ENCODE data around the gene KCNS3.

The KCNS3 gene

DNA sequence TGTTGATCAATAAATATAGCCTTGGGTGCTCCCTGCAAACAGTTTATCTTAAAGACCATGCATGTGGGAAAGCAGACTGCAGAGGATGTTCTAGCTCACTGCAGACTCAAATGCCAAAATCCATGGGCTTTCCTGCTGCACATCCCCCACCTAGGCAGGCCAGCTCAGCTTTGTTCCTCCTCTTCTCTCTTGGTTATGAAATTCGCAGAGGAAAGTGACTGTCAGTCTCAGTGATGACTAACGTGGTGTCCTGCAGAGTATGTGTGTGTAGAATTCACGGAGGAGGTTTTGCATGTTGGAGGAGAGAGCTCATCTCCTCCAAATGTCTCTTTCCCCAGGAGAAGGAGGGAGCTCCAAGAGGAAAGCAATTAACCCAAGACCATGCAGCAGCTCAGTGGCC lies 21.4 kb upstream of the KCNS3 start:
- no peak for DNase-seq (ENCODE audit: insufficient read length, low spot score)
- FAIRE-seq: peak; percentile 60
- TF ChIP-seq POLR2A (IDR thresholded peaks at IDR 0.05; ENCODE audit: low read depth, low read length): no peak

DNA sequence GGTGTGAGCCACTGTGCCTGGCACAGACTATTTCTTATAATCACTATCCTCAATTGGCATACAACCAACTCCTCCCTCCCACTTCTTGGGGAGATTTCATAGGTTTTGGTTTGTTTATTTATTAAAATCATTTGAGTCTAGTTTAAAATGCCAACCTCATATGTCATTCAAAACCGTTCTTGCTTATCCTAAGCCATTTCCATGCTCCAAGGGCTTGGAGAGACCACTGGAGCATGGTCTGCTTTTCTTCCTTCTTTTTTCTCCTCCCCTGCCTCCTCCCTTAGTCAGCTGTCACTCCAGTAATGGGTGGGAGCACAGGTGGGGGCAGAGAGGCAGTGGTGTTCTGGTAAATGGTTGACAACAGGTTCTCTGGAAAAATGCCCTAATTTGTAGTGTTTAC lies 20.4 kb upstream of the KCNS3 start:
- no peak for DNase-seq (ENCODE audit: insufficient read length, low spot score)
- FAIRE-seq: no peak
- no peak for TF ChIP-seq POLR2A (IDR thresholded peaks at IDR 0.05; ENCODE audit: low read depth, low read length)

DNA sequence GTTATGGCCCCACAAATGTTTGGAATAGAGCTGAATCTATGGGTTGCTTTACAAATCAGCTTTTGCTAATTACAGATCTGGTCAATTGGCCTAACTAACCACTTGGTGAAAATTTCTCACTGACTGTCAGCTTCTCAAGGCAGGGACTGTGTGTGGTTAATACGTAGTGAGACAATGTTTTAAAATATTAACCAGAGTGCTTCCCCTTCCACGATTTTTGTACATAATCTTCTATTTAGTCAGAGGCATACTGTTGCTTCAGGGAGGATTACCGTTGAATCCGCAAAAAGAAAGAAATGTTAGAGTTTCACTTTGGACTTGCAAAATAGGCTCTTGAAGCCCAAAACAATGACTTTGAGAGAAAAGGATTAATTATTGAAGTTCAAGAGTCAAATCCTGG lies 14.9 kb upstream of the KCNS3 start:
- DNase-seq (ENCODE audit: insufficient read length, low spot score) (no peak), FAIRE-seq (no peak)
- no peak for TF ChIP-seq POLR2A (IDR thresholded peaks at IDR 0.05; ENCODE audit: low read depth, low read length)

DNA sequence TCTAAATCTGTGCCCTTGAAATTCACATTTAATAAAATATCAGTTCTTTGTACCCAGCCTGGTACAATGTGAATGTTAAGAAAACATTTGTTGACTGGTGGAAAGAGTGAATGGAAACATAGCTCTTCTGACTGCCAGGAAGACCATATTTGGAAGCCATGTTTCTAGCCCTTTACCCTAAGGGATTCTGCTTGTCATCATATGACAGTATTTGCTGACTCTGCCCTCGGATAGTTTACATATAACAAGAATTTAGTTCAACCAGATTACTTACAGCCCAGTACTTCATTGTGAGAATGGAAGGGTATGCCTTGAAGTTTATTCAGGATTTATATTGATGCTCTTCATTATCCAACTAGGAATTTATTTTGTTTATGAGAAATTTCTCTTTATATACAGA lies 13.8 kb upstream of the KCNS3 start:
- DNase-seq (ENCODE audit: insufficient read length, low spot score): no peak
- TF ChIP-seq POLR2A (IDR thresholded peaks at IDR 0.05; ENCODE audit: low read depth, low read length): no peak
- no peak for FAIRE-seq

- DNase-seq (ENCODE audit: insufficient read length, low spot score): no peak
- no peak for FAIRE-seq
- no peak for TF ChIP-seq POLR2A (IDR thresholded peaks at IDR 0.05; ENCODE audit: low read depth, low read length)
Observed at GRCh38 chr2:17867133-17867532, 11.3 kb upstream of the KCNS3 start.

- no peak for TF ChIP-seq POLR2A (IDR thresholded peaks at IDR 0.05; ENCODE audit: low read depth, low read length)
- DNase-seq (ENCODE audit: insufficient read length, low spot score) (peak; percentile 79), FAIRE-seq (peak; percentile 83)
Observed at GRCh38 chr2:17869128-17869527, 9.3 kb upstream of the KCNS3 start.

DNA sequence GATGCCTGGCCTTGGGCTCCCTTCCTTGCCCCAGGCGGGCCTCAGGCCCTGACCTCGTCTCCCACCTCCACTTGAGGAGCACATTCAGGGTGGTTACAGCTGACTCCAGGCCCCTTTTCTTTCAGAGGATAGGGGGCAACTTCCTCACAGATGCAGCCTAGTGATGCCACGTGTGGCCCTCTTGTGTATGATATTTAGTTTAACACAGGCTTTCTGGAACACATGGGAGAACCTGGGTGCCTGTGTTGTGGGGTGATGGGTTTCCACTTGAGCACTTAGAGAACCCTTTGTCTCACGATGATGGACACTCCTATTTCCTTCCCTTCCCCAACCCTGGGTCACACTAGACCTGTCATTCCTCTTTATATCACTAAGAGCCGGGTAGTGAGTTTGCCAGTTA lies 6.8 kb upstream of the KCNS3 start:
- no peak for TF ChIP-seq POLR2A (IDR thresholded peaks at IDR 0.05; ENCODE audit: low read depth, low read length)
- DNase-seq (ENCODE audit: insufficient read length, low spot score): no peak
- FAIRE-seq: no peak

- FAIRE-seq: no peak
- TF ChIP-seq POLR2A (IDR thresholded peaks at IDR 0.05; ENCODE audit: low read depth, low read length): no peak
- no peak for DNase-seq (ENCODE audit: insufficient read length, low spot score)
Observed at GRCh38 chr2:17873021-17873420, 5.4 kb upstream of the KCNS3 start.

DNA sequence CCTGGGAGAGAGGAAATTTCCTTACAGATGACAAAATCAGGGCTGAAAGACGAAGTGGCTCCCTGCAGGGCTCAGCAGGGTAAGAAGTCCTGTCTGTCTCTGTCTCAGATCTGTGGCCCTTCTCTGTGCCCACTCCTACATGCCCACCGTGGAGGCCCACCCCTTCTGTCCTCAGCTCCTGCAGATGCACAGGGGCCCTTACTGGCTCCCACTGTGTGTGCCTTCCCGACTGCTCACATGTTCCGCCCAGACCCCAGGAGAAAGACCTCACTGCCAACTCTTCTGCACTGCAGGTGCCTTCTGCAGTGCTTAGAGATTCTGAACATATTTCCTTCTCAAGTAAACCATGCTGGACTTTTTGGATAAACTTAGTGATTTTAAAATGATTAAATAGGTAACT lies 1.9 kb upstream of the KCNS3 start:
- TF ChIP-seq POLR2A (IDR thresholded peaks at IDR 0.05; ENCODE audit: low read depth, low read length): no peak
- FAIRE-seq: no peak
- DNase-seq (ENCODE audit: insufficient read length, low spot score): no peak

GRCh38 chr2:17877811-17878280 lies 621 bp upstream of the KCNS3 start:
- no peak for DNase-seq (ENCODE audit: insufficient read length, low spot score)
- no peak for TF ChIP-seq POLR2A (IDR thresholded peaks at IDR 0.05; ENCODE audit: low read depth, low read length)
- FAIRE-seq: no peak

DNA sequence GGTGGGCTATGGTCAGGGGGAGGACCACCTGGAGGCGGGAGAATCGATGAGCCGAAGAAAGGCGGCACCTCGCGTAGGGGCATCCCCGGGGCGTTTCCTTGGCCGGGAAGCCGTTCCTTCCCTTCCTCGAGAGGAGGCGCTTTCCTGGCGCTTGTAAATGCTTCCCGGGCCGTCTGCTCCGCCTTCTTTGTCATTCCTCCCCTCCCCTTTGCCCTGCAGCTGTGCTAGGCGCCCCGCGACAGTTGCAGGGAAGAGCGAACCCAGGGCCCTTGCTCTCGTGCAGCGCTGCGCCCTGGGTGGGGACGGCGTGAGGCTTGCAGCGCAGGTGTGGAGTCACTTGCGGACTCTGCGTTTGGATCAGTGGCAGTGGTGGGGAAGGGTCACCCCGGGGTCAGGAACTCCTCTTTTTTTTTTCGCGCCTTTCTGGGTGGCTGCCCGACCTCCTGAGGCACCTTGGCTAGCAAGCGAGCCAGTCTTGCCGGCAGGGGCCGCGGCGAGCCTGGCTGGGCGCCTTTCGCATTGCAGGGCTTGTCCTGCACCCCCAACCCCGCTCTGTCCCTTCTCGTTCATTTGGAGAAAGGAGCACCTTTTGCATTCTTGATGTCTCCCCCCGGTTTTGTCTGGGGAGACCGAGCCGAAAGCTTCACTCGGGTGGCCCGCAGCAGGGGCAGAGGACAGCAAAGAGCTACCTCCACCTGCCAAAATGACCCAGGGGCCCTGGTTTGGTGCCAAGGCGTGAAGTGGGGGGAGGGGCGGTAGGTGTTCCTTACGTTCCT lies 858 bp downstream of the KCNS3 start:
- FAIRE-seq (no peak), DNase-seq (ENCODE audit: insufficient read length, low spot score) (peak; percentile 73)
- no peak for TF ChIP-seq POLR2A (IDR thresholded peaks at IDR 0.05; ENCODE audit: low read depth, low read length)

DNA sequence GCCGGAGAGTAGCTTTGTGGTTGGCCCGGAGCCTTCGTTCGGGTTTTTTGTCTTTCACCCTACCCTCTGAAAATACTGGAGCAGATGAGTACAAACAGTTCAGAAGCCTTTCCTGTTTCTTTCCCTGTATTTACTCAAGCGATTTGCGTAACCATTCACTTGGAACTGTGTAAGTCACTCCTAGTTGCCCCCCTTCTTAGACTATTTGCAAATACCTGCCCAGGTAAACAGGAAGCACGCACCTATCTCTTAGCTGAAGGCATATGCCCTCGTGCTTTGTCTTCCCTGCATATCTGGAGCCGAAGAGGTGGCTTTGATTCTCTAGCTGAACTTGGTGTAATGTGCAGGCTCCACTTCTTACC lies 1.4 kb downstream of the KCNS3 start:
- FAIRE-seq (no peak), DNase-seq (ENCODE audit: insufficient read length, low spot score) (no peak)
- no peak for TF ChIP-seq POLR2A (IDR thresholded peaks at IDR 0.05; ENCODE audit: low read depth, low read length)

GRCh38 chr2:17892770-17893534 lies 14.5 kb downstream of the KCNS3 start:
- no peak for FAIRE-seq
- no peak for TF ChIP-seq POLR2A (IDR thresholded peaks at IDR 0.05; ENCODE audit: low read depth, low read length)
- DNase-seq (ENCODE audit: insufficient read length, low spot score): no peak

DNA sequence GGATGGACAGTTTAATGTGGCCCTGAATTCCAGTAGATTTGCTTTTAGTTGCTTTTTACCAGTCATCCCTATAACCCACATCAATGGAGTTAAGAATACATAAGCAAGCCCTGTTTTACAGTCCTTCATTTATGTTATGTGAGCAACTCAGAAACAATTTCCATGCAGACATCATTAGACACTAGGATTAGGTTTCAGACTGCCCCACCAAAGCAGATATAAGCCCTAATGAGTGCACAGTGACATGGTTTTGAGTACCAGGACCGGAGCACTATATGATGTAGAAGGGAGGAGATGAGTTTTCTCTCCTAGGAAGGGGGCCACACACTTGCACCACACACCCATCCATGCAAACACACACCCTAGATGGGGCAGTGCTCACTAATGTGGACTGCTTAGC lies 15.5 kb downstream of the KCNS3 start:
- TF ChIP-seq POLR2A (IDR thresholded peaks at IDR 0.05; ENCODE audit: low read depth, low read length): no peak
- DNase-seq (ENCODE audit: insufficient read length, low spot score) (no peak), FAIRE-seq (no peak)

GRCh38 chr2:17894556-17894955 lies 16.1 kb downstream of the KCNS3 start:
- no peak for DNase-seq (ENCODE audit: insufficient read length, low spot score)
- TF ChIP-seq POLR2A (IDR thresholded peaks at IDR 0.05; ENCODE audit: low read depth, low read length): no peak
- FAIRE-seq: no peak
